Measurements from ENCODE around the gene LIPJ.

Gene LIPJ

DNA sequence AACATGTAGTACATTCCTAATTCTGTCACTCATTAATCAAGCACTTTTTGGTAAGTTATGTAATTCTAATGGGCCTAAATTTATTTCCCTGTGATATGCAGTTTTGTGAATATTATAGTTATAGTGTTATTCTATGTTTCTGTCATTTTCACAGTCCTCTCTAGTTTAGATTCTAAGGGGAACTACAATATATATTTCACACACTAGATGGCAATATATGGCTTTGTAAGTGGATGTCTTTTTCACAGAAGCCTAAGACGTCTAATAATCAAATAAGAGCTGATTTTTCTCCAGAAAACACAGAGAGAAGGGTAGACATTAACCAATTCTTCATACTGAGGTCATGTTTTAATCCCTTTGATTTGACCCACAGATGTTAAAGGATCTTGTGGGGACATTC is 21.5 kb upstream of the LIPJ start:
- Histone ChIP-seq H2AFZ (ENCODE audit: low read depth, low read length, severe bottlenecking) (peak overlapping the region; percentile 77), H3K27me3 (ENCODE audit: low read length) (no peaks in the 10 kb centered on the region), H3K9ac (ENCODE audit: low read length) (no peak overlapping the region), H3K9me3 (ENCODE audit: insufficient read depth, low read length) (no peaks in the 10 kb centered on the region), H3K4me2 (ENCODE audit: low read depth, low read length, poor library complexity, severe bottlenecking) (peak overlapping the region; percentile 12), H3K27ac (ENCODE audit: low read depth, low read length) (no peak overlapping the region), H3K79me2 (ENCODE audit: insufficient read depth, low read length) (no peaks in the 10 kb centered on the region), H3K4me3 (ENCODE audit: insufficient read depth, low read length, poor library complexity, severe bottlenecking) (no peak overlapping the region), H3K9me2 (replicated peaks; ENCODE audit: insufficient read depth, low read length) (no peaks in the 10 kb centered on the region), H3F3A (ENCODE audit: insufficient read depth) (no peaks in the 10 kb centered on the region), H3K36me3 (ENCODE audit: low read length) (no peaks in the 10 kb centered on the region), H4K20me1 (ENCODE audit: low read depth, low read length) (no peaks in the 10 kb centered on the region)
- TF ChIP-seq EZH2phosphoT487 (conservative IDR thresholded peaks at IDR 0.05; ENCODE audit: low read length), result no peak
- TF ChIP-seq, protein P1, sequence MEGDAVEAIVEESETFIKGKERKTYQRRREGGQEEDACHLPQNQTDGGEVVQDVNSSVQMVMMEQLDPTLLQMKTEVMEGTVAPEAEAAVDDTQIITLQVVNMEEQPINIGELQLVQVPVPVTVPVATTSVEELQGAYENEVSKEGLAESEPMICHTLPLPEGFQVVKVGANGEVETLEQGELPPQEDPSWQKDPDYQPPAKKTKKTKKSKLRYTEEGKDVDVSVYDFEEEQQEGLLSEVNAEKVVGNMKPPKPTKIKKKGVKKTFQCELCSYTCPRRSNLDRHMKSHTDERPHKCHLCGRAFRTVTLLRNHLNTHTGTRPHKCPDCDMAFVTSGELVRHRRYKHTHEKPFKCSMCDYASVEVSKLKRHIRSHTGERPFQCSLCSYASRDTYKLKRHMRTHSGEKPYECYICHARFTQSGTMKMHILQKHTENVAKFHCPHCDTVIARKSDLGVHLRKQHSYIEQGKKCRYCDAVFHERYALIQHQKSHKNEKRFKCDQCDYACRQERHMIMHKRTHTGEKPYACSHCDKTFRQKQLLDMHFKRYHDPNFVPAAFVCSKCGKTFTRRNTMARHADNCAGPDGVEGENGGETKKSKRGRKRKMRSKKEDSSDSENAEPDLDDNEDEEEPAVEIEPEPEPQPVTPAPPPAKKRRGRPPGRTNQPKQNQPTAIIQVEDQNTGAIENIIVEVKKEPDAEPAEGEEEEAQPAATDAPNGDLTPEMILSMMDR (IDR thresholded peaks at IDR 0.05; ENCODE audit: insufficient read depth, low read length, poor library complexity, severe bottlenecking), result peak; percentile 22

DNA sequence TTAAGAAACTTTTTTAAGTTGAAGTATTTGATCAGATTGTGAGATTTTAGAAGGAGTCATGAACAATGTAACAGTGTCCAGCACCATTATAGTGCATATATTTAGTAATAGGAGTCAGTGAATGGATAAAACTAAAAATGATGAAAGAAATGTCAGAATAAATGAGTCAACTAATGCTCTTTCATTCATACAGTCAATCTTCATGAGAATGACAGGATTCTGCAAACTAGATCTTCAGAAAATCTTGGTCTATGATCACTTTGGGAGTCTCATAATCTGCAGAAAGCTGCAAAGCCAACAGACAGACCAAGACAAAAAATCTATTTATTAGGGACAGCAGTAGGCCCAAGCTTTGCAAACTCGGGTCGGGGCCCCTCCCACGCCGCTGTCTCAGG is 4.2 kb upstream of the LIPJ start:
- no peaks in the 10 kb centered on the region for H4K20me1 ChIP-seq (ENCODE audit: low read depth, low read length)
- TF ChIP-seq EZH2phosphoT487 (conservative IDR thresholded peaks at IDR 0.05; ENCODE audit: low read length), result no peak
- TF ChIP-seq, protein P1 (IDR thresholded peaks at IDR 0.05; ENCODE audit: insufficient read depth, low read length, poor library complexity, severe bottlenecking), result no peak
- H3K9ac ChIP-seq (ENCODE audit: low read length), result no peak overlapping the region
- H3F3A ChIP-seq (ENCODE audit: insufficient read depth), result no peaks in the 10 kb centered on the region
- H3K36me3 ChIP-seq (ENCODE audit: low read length), result no peaks in the 10 kb centered on the region
- H3K9me3 ChIP-seq (ENCODE audit: insufficient read depth, low read length), result no peaks in the 10 kb centered on the region
- no peaks in the 10 kb centered on the region for H3K79me2 ChIP-seq (ENCODE audit: insufficient read depth, low read length)
- no peak overlapping the region for H3K4me3 ChIP-seq (ENCODE audit: insufficient read depth, low read length, poor library complexity, severe bottlenecking)
- no peaks in the 10 kb centered on the region for H3K9me2 ChIP-seq (replicated peaks; ENCODE audit: insufficient read depth, low read length)
- H2AFZ ChIP-seq (ENCODE audit: low read depth, low read length, severe bottlenecking), result peak overlapping the region; percentile 95
- no peaks in the 10 kb centered on the region for H3K27me3 ChIP-seq (ENCODE audit: low read length)
- peak overlapping the region; percentile 49 for H3K4me2 ChIP-seq (ENCODE audit: low read depth, low read length, poor library complexity, severe bottlenecking)
- H3K27ac ChIP-seq (ENCODE audit: low read depth, low read length), result no peak overlapping the region

DNA sequence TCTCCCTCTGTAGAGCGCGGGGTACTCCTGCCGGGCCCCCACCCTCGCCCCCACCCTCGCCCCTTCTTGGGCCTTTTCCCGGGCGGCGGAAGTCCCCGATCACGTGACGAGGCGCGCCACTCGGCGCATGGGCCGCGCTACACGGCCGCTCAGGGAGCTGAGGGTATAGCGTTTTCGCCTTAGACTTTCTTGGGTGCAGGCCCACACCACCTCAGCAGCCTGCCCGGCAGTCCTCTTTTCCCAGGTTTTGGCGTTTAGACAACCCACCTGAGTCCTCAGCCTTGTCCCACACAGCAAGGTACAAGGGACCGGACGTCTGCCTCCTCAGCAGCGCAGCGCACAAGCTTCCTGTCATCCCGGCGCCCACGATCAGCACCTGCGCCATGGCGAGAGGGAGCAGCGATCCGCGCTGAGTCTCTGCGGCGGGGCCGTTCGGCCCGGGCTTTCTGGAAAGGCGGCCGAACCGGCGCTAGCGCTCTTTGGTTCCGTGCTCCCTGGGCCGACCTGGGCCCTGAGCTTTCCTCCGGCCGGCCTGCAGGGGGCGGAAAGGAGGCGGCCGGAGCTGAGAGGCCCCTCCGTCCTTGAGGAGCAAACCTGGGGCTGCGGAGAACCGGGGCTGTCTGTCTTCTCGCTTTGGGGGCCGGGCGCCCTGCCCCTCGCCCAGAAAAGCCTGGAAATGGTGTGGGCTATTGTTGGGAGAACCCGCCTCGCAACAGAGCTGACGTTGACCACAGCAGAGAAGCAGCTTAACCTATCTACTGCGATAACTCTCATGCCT is 3.6 kb upstream of the LIPJ start, which contains the start of gene RNLS:
TSS of gene RNLS (minus strand) at position 513 of the 778 bp plus-strand sequence.
- Histone ChIP-seq H3K79me2 (ENCODE audit: insufficient read depth, low read length) (no peaks in the 10 kb centered on the region), H3K27ac (ENCODE audit: low read depth, low read length) (no peak within 1 kb of the TSS), H3K27me3 (ENCODE audit: low read length) (no peaks in the 10 kb centered on the region), H3F3A (ENCODE audit: insufficient read depth) (no peaks in the 10 kb centered on the region), H4K20me1 (ENCODE audit: low read depth, low read length) (no peaks in the 10 kb centered on the region), H3K4me3 (ENCODE audit: insufficient read depth, low read length, poor library complexity, severe bottlenecking) (peak within 1 kb of the TSS; percentile 42), H3K36me3 (ENCODE audit: low read length) (no peaks in the 10 kb centered on the region), H3K9me2 (replicated peaks; ENCODE audit: insufficient read depth, low read length) (no peaks in the 10 kb centered on the region), H2AFZ (ENCODE audit: low read depth, low read length, severe bottlenecking) (peak within 1 kb of the TSS; percentile 95), H3K9me3 (ENCODE audit: insufficient read depth, low read length) (no peaks in the 10 kb centered on the region), H3K4me2 (ENCODE audit: low read depth, low read length, poor library complexity, severe bottlenecking) (peak within 1 kb of the TSS; percentile 49), H3K9ac (ENCODE audit: low read length) (peak within 1 kb of the TSS; percentile 47; the same call in 1 of the 2 replicates)
- no peak for TF ChIP-seq EZH2phosphoT487 (conservative IDR thresholded peaks at IDR 0.05; ENCODE audit: low read length)
- TF ChIP-seq, protein P1 (IDR thresholded peaks at IDR 0.05; ENCODE audit: insufficient read depth, low read length, poor library complexity, severe bottlenecking), result peak; percentile 71
